WTC11 (cell line): Measurements from ENCODE around the gene CENPQ.

ENCODE experiments used
- ESRRA ChIP-seq: sonication (generic); formaldehyde crosslinking; IDR thresholded peaks from 2 replicates; pipeline ENCODE4 v1.8.1; 2022; ENCODE audit warnings: mild to moderate bottlenecking, missing genetic modification reagents, borderline replicate concordance
- JUN ChIP-seq: sonication (generic); formaldehyde crosslinking; IDR thresholded peaks from 2 replicates; pipeline ENCODE4 v1.8.0; 2023; ENCODE audit warnings: mild to moderate bottlenecking, missing genetic modification reagents
- TP53 ChIP-seq: sonication (generic); formaldehyde crosslinking; IDR thresholded peaks from 2 replicates; pipeline ENCODE4 v1.8.1; 2023; ENCODE audit warnings: mild to moderate bottlenecking, missing genetic modification reagents
- TF ChIP-seq, protein P1 (sequence below): fragments of 200-600 bp; IDR thresholded peaks from 2 replicates; pipeline ENCODE4 v1.8.0; 2022; ENCODE audit warnings: antibody characterized with exemption
- TF ChIP-seq, protein P2 (sequence below): fragments of 250-450 bp; sonication (Bioruptor Pico); IDR thresholded peaks from 2 replicates; pipeline ENCODE4 v1.9.0; 2021; ENCODE audit warnings: moderate library complexity, mild to moderate bottlenecking, inconsistent platforms, borderline replicate concordance

GRCh38 chr6:49462599-49462926 lies 607 bp upstream of the CENPQ start:
- TF ChIP-seq ESRRA (CRISPR knock-in tag) = no peak
- TF ChIP-seq, protein P1, sequence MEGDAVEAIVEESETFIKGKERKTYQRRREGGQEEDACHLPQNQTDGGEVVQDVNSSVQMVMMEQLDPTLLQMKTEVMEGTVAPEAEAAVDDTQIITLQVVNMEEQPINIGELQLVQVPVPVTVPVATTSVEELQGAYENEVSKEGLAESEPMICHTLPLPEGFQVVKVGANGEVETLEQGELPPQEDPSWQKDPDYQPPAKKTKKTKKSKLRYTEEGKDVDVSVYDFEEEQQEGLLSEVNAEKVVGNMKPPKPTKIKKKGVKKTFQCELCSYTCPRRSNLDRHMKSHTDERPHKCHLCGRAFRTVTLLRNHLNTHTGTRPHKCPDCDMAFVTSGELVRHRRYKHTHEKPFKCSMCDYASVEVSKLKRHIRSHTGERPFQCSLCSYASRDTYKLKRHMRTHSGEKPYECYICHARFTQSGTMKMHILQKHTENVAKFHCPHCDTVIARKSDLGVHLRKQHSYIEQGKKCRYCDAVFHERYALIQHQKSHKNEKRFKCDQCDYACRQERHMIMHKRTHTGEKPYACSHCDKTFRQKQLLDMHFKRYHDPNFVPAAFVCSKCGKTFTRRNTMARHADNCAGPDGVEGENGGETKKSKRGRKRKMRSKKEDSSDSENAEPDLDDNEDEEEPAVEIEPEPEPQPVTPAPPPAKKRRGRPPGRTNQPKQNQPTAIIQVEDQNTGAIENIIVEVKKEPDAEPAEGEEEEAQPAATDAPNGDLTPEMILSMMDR = no peak
- no peak for TF ChIP-seq TP53 (CRISPR knock-in tag)
- TF ChIP-seq JUN (CRISPR knock-in tag) = no peak
- TF ChIP-seq, protein P2, sequence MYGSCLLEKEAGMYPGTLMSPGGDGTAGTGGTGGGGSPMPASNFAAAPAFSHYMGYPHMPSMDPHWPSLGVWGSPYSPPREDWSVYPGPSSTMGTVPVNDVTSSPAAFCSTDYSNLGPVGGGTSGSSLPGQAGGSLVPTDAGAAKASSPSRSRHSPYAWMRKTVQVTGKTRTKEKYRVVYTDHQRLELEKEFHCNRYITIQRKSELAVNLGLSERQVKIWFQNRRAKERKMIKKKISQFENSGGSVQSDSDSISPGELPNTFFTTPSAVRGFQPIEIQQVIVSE (CRISPR knock-in tag) = no peak
